HG03457 (cell line): ENCODE results near the gene CORO2A.

Source experiments
- ATAC-seq: cut with Tn5 transposase; IDR thresholded peaks from one replicate; pipeline ENCODE4 v1.9.1; 2021; ENCODE audit warnings: moderate number of reproducible peaks; ENCODE audit not compliant: unreplicated experiment

Gene CORO2A

GRCh38 chr9:98192503-98193335 lies at the start of gene CORO2A:
TSS of gene CORO2A (minus strand) at chr9:98192637. CDS start at chr9:98157660, 34,977 bp downstream.
- no peak for ATAC-seq

GRCh38 chr9:98241357-98242300 lies 49.2 kb upstream of the CORO2A start:
- ATAC-seq, result no peak

- no peak for ATAC-seq
Measured at GRCh38 chr9:98240475-98240874, 48.0 kb upstream of the CORO2A start.

GRCh38 chr9:98236901-98237487 lies 44.6 kb upstream of the CORO2A start:
- ATAC-seq, result no peak

GRCh38 chr9:98235126-98235525 lies 42.7 kb upstream of the CORO2A start:
- ATAC-seq, result no peak

- no peak for ATAC-seq
Measured at GRCh38 chr9:98234245-98234825, 41.9 kb upstream of the CORO2A start.

- ATAC-seq, result no peak
Measured at GRCh38 chr9:98232926-98233325, 40.5 kb upstream of the CORO2A start.

GRCh38 chr9:98231770-98232478 lies 39.5 kb upstream of the CORO2A start:
- no peak for ATAC-seq

GRCh38 chr9:98230789-98231188 lies 38.4 kb upstream of the CORO2A start:
- no peak for ATAC-seq

GRCh38 chr9:98230304-98230703 lies 37.9 kb upstream of the CORO2A start:
- no peak for ATAC-seq

- ATAC-seq, result no peak
Measured at GRCh38 chr9:98229620-98230019, 37.2 kb upstream of the CORO2A start.

GRCh38 chr9:98229090-98229395 lies 36.6 kb upstream of the CORO2A start:
- ATAC-seq, result no peak

- no peak for ATAC-seq
Measured at GRCh38 chr9:98228392-98229089, 36.1 kb upstream of the CORO2A start.

- no peak for ATAC-seq
Measured at GRCh38 chr9:98227883-98228282, 35.4 kb upstream of the CORO2A start.

- ATAC-seq, result no peak
Measured at GRCh38 chr9:98226957-98227356, 34.5 kb upstream of the CORO2A start.

GRCh38 chr9:98226516-98226915 lies 34.1 kb upstream of the CORO2A start:
- ATAC-seq, result no peak

GRCh38 chr9:98225015-98225442 lies 32.6 kb upstream of the CORO2A start:
- no peak for ATAC-seq

GRCh38 chr9:98222885-98223691 lies 30.7 kb upstream of the CORO2A start:
- ATAC-seq, result no peak

GRCh38 chr9:98220911-98221310 lies 28.5 kb upstream of the CORO2A start:
- no peak for ATAC-seq
